SKM-1 treated with dmso at 0.1 percent for 144 hours (cell line): ENCODE data around the gene PPARA.
"Not testable (repeated sequence)": the region's sequence is repeated elsewhere in the genome, so short reads cannot be mapped to it uniquely, and the experiment has no call there.

ENCODE experiments used
- DNase-seq: peaks from one replicate; lab custom pipeline; 2025; ENCODE audit not compliant: unreplicated experiment; lab: John Stamatoyannopoulos, UW

PPARA gene

GRCh38 chr22:46240506-46240905 lies 90.2 kb downstream of the PPARA start:
- no peak for DNase-seq

- DNase-seq = no peak
These were observed 90.6 kb downstream of the PPARA start for GRCh38 chr22:46240907-46241306.

- no peak for DNase-seq
These were observed 91.2 kb downstream of the PPARA start for GRCh38 chr22:46241396-46242007.

- no peak for DNase-seq
These were observed 91.8 kb downstream of the PPARA start for GRCh38 chr22:46242076-46242475.

GRCh38 chr22:46244771-46245170 lies 94.4 kb downstream of the PPARA start:
- no peak for DNase-seq

GRCh38 chr22:46245511-46245910 lies 95.2 kb downstream of the PPARA start:
- no peak for DNase-seq

GRCh38 chr22:46246178-46246577 lies 95.9 kb downstream of the PPARA start:
- no peak for DNase-seq

GRCh38 chr22:46247443-46247975 lies 97.2 kb downstream of the PPARA start:
- no peak for DNase-seq

- peak; percentile 85 for DNase-seq
These were observed 99.9 kb downstream of the PPARA start, which contains the start of gene CDPF1 for GRCh38 chr22:46250035-46250782. CDPF1 (minus strand) TSS chr22:46250293; CDS start chr22:46248284, 2,009 bp downstream.

- DNase-seq = no peak
These were observed 100.4 kb downstream of the PPARA start for GRCh38 chr22:46250783-46251125.

GRCh38 chr22:46251266-46251665 lies 100.9 kb downstream of the PPARA start:
- no peak for DNase-seq

- DNase-seq = no peak
These were observed 101.6 kb downstream of the PPARA start for GRCh38 chr22:46251816-46252380.

GRCh38 chr22:46256358-46256958 lies 106.1 kb downstream of the PPARA start:
- DNase-seq = no peak

GRCh38 chr22:46259374-46259773 lies 109.0 kb downstream of the PPARA start:
- DNase-seq = no peak

GRCh38 chr22:46260038-46260437 lies 109.7 kb downstream of the PPARA start:
- no peak for DNase-seq

GRCh38 chr22:46262449-46263215 lies 112.3 kb downstream of the PPARA start:
- DNase-seq = no peak

- DNase-seq = no peak
These were observed 112.9 kb downstream of the PPARA start, which contains the start of gene PKDREJ for GRCh38 chr22:46263216-46263590. PKDREJ (minus strand) TSS chr22:46263343; CDS start chr22:46263322, 21 bp downstream.

- DNase-seq = not testable (repeated sequence)
These were observed 114.2 kb downstream of the PPARA start for GRCh38 chr22:46264520-46264919.

- DNase-seq = not testable (repeated sequence)
These were observed 115.3 kb downstream of the PPARA start for GRCh38 chr22:46265627-46266026.

GRCh38 chr22:46267431-46268279 lies 117.3 kb downstream of the PPARA start, which contains the start of gene TTC38:
TTC38 (plus strand) TSS chr22:46268008; CDS start chr22:46268040, 32 bp downstream.
- DNase-seq = peak; percentile 37
